ENCODE data around the gene PPP2CA. TPM values are rescaled to one million over a fixed set of nuclear protein-coding genes. Genes with fewer than 3 reads are reported as not detected.
A peak's percentile ranks its signal among the peaks of the same experiment; 100 is the strongest.

Gene PPP2CA
- total and polyA plus RNA-seq, 9 of the 15 experiments (the other 6 are each of a cell fraction or from before 2014, with no cell fraction given): 23.0 to 257 (median 109) TPM

DNA sequence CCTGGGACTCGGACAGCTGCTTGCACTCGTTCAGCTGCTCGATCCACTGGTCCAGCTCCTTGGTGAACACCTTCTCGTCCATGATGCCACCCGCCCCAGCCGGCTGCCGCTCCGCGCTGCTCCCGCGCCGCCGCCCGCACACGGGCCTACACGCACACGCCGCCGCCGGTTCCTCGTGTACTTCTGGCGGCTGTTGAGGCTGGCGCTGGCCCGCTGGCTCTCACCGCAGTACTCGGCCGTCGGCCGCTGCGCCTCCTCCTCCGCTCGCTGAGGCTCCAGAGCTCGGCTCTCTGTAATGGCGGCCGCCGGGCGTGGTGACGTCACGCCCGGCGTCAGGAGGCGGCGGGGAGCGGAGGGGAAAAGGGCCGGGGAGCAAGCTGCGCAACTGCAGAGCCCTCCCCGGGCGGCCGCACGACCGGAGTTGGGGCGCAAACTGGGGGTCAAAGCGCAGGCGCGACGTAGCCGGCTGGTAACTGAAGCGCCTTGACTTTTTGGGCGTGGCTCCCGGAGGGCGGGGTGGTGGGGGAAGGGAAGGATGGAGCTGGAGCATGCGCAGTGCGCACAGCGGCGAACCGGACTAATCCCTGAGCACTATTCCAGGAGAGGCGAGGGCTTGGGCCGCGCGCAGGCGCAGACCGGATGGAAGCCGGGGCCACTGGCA is at the start of gene PPP2CA (continued):
- TF ChIP-seq, protein P1, sequence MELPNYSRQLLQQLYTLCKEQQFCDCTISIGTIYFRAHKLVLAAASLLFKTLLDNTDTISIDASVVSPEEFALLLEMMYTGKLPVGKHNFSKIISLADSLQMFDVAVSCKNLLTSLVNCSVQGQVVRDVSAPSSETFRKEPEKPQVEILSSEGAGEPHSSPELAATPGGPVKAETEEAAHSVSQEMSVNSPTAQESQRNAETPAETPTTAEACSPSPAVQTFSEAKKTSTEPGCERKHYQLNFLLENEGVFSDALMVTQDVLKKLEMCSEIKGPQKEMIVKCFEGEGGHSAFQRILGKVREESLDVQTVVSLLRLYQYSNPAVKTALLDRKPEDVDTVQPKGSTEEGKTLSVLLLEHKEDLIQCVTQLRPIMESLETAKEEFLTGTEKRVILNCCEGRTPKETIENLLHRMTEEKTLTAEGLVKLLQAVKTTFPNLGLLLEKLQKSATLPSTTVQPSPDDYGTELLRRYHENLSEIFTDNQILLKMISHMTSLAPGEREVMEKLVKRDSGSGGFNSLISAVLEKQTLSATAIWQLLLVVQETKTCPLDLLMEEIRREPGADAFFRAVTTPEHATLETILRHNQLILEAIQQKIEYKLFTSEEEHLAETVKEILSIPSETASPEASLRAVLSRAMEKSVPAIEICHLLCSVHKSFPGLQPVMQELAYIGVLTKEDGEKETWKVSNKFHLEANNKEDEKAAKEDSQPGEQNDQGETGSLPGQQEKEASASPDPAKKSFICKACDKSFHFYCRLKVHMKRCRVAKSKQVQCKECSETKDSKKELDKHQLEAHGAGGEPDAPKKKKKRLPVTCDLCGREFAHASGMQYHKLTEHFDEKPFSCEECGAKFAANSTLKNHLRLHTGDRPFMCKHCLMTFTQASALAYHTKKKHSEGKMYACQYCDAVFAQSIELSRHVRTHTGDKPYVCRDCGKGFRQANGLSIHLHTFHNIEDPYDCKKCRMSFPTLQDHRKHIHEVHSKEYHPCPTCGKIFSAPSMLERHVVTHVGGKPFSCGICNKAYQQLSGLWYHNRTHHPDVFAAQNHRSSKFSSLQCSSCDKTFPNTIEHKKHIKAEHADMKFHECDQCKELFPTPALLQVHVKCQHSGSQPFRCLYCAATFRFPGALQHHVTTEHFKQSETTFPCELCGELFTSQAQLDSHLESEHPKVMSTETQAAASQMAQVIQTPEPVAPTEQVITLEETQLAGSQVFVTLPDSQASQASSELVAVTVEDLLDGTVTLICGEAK (IDR thresholded peaks at IDR 0.05): peak; percentile 18; the same call in 1 of the 2 replicates
- TF ChIP-seq, protein P1 (CRISPR knock-in tag; IDR thresholded peaks at IDR 0.05): no peak
- TF ChIP-seq ELF2 (CRISPR knock-in tag; IDR thresholded peaks at IDR 0.05) (no peak), SRSF7 (optimal IDR thresholded peaks at IDR 0.05; ENCODE audit: low read depth, low read length) (peak; percentile 41)
- TF ChIP-seq, protein P2, sequence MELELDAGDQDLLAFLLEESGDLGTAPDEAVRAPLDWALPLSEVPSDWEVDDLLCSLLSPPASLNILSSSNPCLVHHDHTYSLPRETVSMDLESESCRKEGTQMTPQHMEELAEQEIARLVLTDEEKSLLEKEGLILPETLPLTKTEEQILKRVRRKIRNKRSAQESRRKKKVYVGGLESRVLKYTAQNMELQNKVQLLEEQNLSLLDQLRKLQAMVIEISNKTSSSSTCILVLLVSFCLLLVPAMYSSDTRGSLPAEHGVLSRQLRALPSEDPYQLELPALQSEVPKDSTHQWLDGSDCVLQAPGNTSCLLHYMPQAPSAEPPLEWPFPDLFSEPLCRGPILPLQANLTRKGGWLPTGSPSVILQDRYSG (tag; conservative IDR thresholded peaks at IDR 0.05; ENCODE audit: low read depth): 0 out of 2 replicates have a peak, but pooled peaks have one; percentile 72
- TF ChIP-seq, protein P3, sequence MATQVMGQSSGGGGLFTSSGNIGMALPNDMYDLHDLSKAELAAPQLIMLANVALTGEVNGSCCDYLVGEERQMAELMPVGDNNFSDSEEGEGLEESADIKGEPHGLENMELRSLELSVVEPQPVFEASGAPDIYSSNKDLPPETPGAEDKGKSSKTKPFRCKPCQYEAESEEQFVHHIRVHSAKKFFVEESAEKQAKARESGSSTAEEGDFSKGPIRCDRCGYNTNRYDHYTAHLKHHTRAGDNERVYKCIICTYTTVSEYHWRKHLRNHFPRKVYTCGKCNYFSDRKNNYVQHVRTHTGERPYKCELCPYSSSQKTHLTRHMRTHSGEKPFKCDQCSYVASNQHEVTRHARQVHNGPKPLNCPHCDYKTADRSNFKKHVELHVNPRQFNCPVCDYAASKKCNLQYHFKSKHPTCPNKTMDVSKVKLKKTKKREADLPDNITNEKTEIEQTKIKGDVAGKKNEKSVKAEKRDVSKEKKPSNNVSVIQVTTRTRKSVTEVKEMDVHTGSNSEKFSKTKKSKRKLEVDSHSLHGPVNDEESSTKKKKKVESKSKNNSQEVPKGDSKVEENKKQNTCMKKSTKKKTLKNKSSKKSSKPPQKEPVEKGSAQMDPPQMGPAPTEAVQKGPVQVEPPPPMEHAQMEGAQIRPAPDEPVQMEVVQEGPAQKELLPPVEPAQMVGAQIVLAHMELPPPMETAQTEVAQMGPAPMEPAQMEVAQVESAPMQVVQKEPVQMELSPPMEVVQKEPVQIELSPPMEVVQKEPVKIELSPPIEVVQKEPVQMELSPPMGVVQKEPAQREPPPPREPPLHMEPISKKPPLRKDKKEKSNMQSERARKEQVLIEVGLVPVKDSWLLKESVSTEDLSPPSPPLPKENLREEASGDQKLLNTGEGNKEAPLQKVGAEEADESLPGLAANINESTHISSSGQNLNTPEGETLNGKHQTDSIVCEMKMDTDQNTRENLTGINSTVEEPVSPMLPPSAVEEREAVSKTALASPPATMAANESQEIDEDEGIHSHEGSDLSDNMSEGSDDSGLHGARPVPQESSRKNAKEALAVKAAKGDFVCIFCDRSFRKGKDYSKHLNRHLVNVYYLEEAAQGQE (IDR thresholded peaks at IDR 0.05; ENCODE audit: borderline replicate concordance): peak; percentile 74; the same call in 1 of the 2 replicates
- TF ChIP-seq, protein P3 (CRISPR knock-in tag; IDR thresholded peaks at IDR 0.05; ENCODE audit: low read depth): peak; percentile 75; the same call in 1 of the 2 replicates

Data from K562 (cell line).